SK-N-SH treated with all-trans-retinoic acid at 6 μM for 48 hours (cell line): ENCODE measurements around the gene CROCC2.

Experiments
- ATAC-seq: fragments of 200-7000 bp; cut with Tn5 transposase; 3 replicates; pipeline ENCODE4 v1.9.1; 2020; ENCODE audit warnings: mild to moderate bottlenecking, moderate library complexity
- ARNTL ChIP-seq: fragments of 450-650 bp; formaldehyde crosslinking; IDR thresholded peaks from 2 replicates; pipeline ENCODE4 v1.5.0; 2020; ENCODE audit warnings: low read depth, mild to moderate bottlenecking, moderate library complexity, borderline replicate concordance
- BACH2 ChIP-seq: fragments of 250-450 bp; sonication (Bioruptor Pico); IDR thresholded peaks from 2 replicates; pipeline ENCODE4 v1.9.0; 2021; ENCODE audit warnings: mild to moderate bottlenecking, borderline replicate concordance
- CREB5 ChIP-seq: fragments of 250-450 bp; sonication (Bioruptor Pico); IDR thresholded peaks from 2 replicates; pipeline ENCODE4 v1.5.1; 2020; ENCODE audit warnings: low read depth, mild to moderate bottlenecking, moderate library complexity
- CSDC2 ChIP-seq: fragments of 250-450 bp; sonication (Bioruptor Pico); IDR thresholded peaks from 2 replicates; pipeline ENCODE4 v1.5.0; 2020; ENCODE audit warnings: mild to moderate bottlenecking, moderate library complexity
- CSRNP3 ChIP-seq: fragments of 250-450 bp; sonication (Bioruptor Pico); IDR thresholded peaks from 2 replicates; pipeline ENCODE4 v1.5.1; 2021; ENCODE audit warnings: mild to moderate bottlenecking, moderate library complexity
- ESRRG ChIP-seq: fragments of 250-450 bp; sonication (Bioruptor Pico); IDR thresholded peaks from 2 replicates; pipeline ENCODE4 v1.6.1; 2021; ENCODE audit warnings: mild to moderate bottlenecking
- GLIS3 ChIP-seq: fragments of 250-450 bp; sonication (Bioruptor Pico); IDR thresholded peaks from 2 replicates; pipeline ENCODE4 v1.5.0; 2020; ENCODE audit warnings: mild to moderate bottlenecking, moderate library complexity
- ISL1 ChIP-seq: fragments of 250-450 bp; sonication (Bioruptor Pico); IDR thresholded peaks from 2 replicates; pipeline ENCODE4 v2.1.2; 2022; ENCODE audit warnings: mild to moderate bottlenecking, moderate library complexity
- OSR1 ChIP-seq: fragments of 250-450 bp; sonication (Bioruptor Pico); IDR thresholded peaks from 2 replicates; pipeline ENCODE4 v1.8.0; 2022; ENCODE audit warnings: moderate library complexity, mild to moderate bottlenecking, inconsistent platforms
- PATZ1 ChIP-seq: fragments of 250-450 bp; sonication (Bioruptor Pico); IDR thresholded peaks from 2 replicates; pipeline ENCODE4 v1.8.0; 2020; ENCODE audit warnings: mild to moderate bottlenecking, moderate library complexity, borderline replicate concordance
- POU6F1 ChIP-seq: fragments of 250-450 bp; sonication (Bioruptor Pico); IDR thresholded peaks from 2 replicates; pipeline ENCODE4 v1.8.0; 2021; ENCODE audit warnings: low read depth, mild to moderate bottlenecking, moderate library complexity, borderline replicate concordance
- PPARA ChIP-seq: fragments of 250-450 bp; sonication (Bioruptor Pico); IDR thresholded peaks from 2 replicates; pipeline ENCODE4 v1.5.0; 2020; ENCODE audit warnings: mild to moderate bottlenecking, borderline replicate concordance
- RARB ChIP-seq: fragments of 250-450 bp; sonication (Bioruptor Pico); IDR thresholded peaks from 2 replicates; pipeline ENCODE4 v1.8.0; 2021; ENCODE audit warnings: mild to moderate bottlenecking, moderate library complexity
- SNAI2 ChIP-seq: fragments of 250-450 bp; sonication (Bioruptor Pico); IDR thresholded peaks from 2 replicates; pipeline ENCODE4 v1.5.0; 2020; ENCODE audit warnings: mild to moderate bottlenecking, moderate library complexity
- TCF4 ChIP-seq: fragments of 250-450 bp; sonication (Bioruptor Pico); IDR thresholded peaks from 2 replicates; pipeline ENCODE4 v1.8.0; 2021; ENCODE audit warnings: mild to moderate bottlenecking, moderate library complexity, borderline replicate concordance
- TOX ChIP-seq: fragments of 250-450 bp; sonication (Bioruptor Pico); IDR thresholded peaks from 2 replicates; pipeline ENCODE4 v1.8.0; 2021; ENCODE audit warnings: mild to moderate bottlenecking, moderate library complexity, borderline replicate concordance
- TSHZ2 ChIP-seq: fragments of 250-450 bp; sonication (Bioruptor Pico); IDR thresholded peaks from 2 replicates; pipeline ENCODE4 v1.5.0; 2020; ENCODE audit warnings: mild to moderate bottlenecking, moderate library complexity
- ZC3H10 ChIP-seq: fragments of 250-450 bp; sonication (Bioruptor Pico); IDR thresholded peaks from 2 replicates; pipeline ENCODE4 v1.5.1; 2021; ENCODE audit warnings: mild to moderate bottlenecking, moderate library complexity
- ZFP30 ChIP-seq: fragments of 450-650 bp; formaldehyde crosslinking; IDR thresholded peaks from 2 replicates; pipeline ENCODE4 v1.5.0; 2022; ENCODE audit warnings: mild to moderate bottlenecking, moderate library complexity
- ZNF565 ChIP-seq: fragments of 450-650 bp; formaldehyde crosslinking; conservative IDR thresholded peaks from 2 replicates; pipeline ENCODE4 v1.5.0; 2020; ENCODE audit warnings: low read depth, mild to moderate bottlenecking, moderate library complexity
- ZNF70 ChIP-seq: fragments of 450-650 bp; formaldehyde crosslinking; IDR thresholded peaks from 2 replicates; pipeline ENCODE4 v1.5.0; 2020; ENCODE audit warnings: mild to moderate bottlenecking, moderate library complexity
- ZNF8 ChIP-seq: fragments of 450-650 bp; formaldehyde crosslinking; IDR thresholded peaks from 2 replicates; pipeline ENCODE4 v1.5.0; 2020; ENCODE audit warnings: mild to moderate bottlenecking, moderate library complexity

Gene CROCC2

GRCh38 chr2:240873098-240873788 lies 32.9 kb upstream of the CROCC2 start (continued):
- TF ChIP-seq CSRNP3, result no peak
- TF ChIP-seq ZNF70 (CRISPR knock-in tag), result no peak
- TF ChIP-seq TOX, result no peak
- TF ChIP-seq PATZ1 (CRISPR knock-in tag), result no peak
- no peak for TF ChIP-seq ZC3H10 (CRISPR knock-in tag)

GRCh38 chr2:240873805-240874714 lies 32.1 kb upstream of the CROCC2 start:
- TF ChIP-seq ISL1, result no peak
- no peak for TF ChIP-seq BACH2 (CRISPR knock-in tag)
- TF ChIP-seq SNAI2 (CRISPR knock-in tag), result no peak
- TF ChIP-seq ZNF8 (CRISPR knock-in tag), result no peak
- TF ChIP-seq GLIS3 (CRISPR knock-in tag), result no peak
- TF ChIP-seq CREB5, result no peak
- TF ChIP-seq TSHZ2 (CRISPR knock-in tag), result no peak
- TF ChIP-seq TCF4 (CRISPR knock-in tag), result no peak
- no peak for TF ChIP-seq ESRRG (CRISPR knock-in tag)
- TF ChIP-seq OSR1 (CRISPR knock-in tag), result no peak
- no peak for TF ChIP-seq PPARA (CRISPR knock-in tag)
- no peak for TF ChIP-seq TOX
- no peak for TF ChIP-seq ZFP30
- no peak for TF ChIP-seq ZNF565 (CRISPR knock-in tag)
- no peak for TF ChIP-seq CSRNP3
- no peak for TF ChIP-seq ARNTL (CRISPR knock-in tag)
- TF ChIP-seq, all 23 proteins: peak for 0
- ATAC-seq, result no peak

GRCh38 chr2:240874715-240875227 lies 31.4 kb upstream of the CROCC2 start:
- no peak for ATAC-seq
- TF ChIP-seq CSDC2 (CRISPR knock-in tag) (no peak), POU6F1 (CRISPR knock-in tag) (no peak), ZNF8 (CRISPR knock-in tag) (no peak), BACH2 (CRISPR knock-in tag) (no peak), CREB5 (no peak), GLIS3 (CRISPR knock-in tag) (no peak), RARB (CRISPR knock-in tag) (no peak), PATZ1 (CRISPR knock-in tag) (no peak), ZFP30 (no peak), ZNF70 (CRISPR knock-in tag) (no peak)
